BE2C (cell line): ENCODE measurements around the gene CD63.

Experiments
- DNase-seq: peaks from one replicate; pipeline ENCODE4 v3.0.0-alpha.2; 2020
- H3K27me3 ChIP-seq: fragments of 250-450 bp; sonication (Bioruptor Pico); 2 replicates; pipeline ENCODE4 v1.5.1; 2020; ENCODE audit warnings: mild to moderate bottlenecking
- H3K36me3 ChIP-seq: fragments of 250-450 bp; sonication (Bioruptor Pico); 2 replicates; pipeline ENCODE4 v1.5.1; 2020; ENCODE audit warnings: mild to moderate bottlenecking
- H3K4me1 ChIP-seq: fragments of 250-450 bp; sonication (Bioruptor Pico); 2 replicates; pipeline ENCODE4 v1.5.1; 2020
- H3K4me3 ChIP-seq: 2 replicates; pipeline ENCODE4 v1.5.1; 2011; ENCODE audit warnings: low read depth, low read length
- H3K9me3 ChIP-seq: fragments of 250-450 bp; sonication (Bioruptor Pico); 2 replicates; pipeline ENCODE4 v1.5.1; 2020
- TF ChIP-seq, protein P1 (sequence below): IDR thresholded peaks from 2 replicates; pipeline ENCODE4 v1.5.1; 2012; ENCODE audit warnings: mild to moderate bottlenecking, low read depth, low read length

Gene CD63

DNA sequence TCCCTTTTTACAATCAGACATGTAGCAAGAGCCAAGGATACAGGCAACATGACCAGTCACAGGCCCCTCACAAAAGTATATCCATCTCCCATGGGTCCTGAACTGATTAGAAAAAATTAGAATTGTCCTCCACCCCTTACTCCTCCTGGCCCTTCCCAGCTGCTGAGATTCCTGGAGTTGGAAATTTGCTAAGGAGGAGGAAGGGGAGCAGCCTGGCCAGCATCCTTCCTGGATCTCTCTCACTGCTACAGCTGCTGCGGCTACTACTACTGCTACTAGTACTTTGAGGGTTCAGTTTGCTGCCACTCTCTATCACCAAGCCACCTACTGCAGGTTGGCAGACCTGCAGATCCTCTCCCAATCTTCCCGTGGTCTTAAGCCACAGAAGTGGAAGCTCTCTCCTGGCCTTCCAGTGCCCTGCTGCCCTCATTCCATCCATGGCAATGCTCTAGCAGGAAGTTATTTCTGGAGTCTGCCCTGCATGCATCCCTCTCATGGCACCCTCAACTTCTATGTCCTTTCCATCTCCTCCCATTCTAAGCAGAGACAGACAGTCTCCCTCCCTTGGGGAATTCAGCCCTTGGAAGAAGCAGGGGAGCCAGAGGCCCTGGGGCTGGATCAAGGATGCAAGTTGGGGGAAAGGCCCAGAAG lies 22.1 kb downstream of the CD63 start:
- peak overlapping the region; percentile 48 for H3K4me3 ChIP-seq
- H3K36me3 ChIP-seq: no peaks in the 10 kb centered on the region
- no peaks in the 10 kb centered on the region for H3K9me3 ChIP-seq
- no peaks in the 10 kb centered on the region for H3K4me1 ChIP-seq
- peaks cover 50% of the 10 kb centered on the region for H3K27me3 ChIP-seq
- no peak for DNase-seq
- TF ChIP-seq, protein P1, sequence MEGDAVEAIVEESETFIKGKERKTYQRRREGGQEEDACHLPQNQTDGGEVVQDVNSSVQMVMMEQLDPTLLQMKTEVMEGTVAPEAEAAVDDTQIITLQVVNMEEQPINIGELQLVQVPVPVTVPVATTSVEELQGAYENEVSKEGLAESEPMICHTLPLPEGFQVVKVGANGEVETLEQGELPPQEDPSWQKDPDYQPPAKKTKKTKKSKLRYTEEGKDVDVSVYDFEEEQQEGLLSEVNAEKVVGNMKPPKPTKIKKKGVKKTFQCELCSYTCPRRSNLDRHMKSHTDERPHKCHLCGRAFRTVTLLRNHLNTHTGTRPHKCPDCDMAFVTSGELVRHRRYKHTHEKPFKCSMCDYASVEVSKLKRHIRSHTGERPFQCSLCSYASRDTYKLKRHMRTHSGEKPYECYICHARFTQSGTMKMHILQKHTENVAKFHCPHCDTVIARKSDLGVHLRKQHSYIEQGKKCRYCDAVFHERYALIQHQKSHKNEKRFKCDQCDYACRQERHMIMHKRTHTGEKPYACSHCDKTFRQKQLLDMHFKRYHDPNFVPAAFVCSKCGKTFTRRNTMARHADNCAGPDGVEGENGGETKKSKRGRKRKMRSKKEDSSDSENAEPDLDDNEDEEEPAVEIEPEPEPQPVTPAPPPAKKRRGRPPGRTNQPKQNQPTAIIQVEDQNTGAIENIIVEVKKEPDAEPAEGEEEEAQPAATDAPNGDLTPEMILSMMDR: no peak

DNA sequence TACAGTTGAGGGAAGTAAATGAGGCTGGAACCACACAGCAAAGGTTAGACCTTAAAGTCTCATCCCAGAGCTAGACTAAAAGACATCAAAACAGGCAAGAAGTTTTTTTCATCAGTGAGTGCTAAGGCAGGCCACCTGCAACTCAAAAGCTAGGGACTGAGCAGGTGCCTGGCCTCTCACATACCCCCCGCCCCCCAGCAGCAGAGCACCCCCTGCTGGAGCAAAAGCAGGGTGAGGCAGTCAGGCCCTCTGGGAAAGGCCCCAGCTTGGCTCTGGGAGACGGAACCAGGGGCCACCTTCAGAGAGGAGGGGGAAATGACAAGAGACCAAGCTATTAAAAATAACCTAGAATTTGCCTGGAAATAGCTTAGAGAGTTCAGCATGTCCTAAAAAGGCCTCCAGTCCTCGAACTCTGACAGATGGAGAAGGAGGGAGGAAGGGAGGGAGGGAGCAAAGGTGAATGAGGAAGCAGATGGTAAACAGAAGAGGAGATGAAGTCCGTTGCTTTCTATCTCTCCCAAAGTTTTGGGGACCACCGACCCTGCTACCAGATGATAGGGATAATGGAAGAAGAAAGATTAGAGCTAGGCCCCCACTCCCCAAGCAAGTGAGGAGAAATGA lies 22.9 kb downstream of the CD63 start:
- no peaks in the 10 kb centered on the region for H3K4me1 ChIP-seq
- no peak for DNase-seq
- no peak overlapping the region for H3K4me3 ChIP-seq

DNA sequence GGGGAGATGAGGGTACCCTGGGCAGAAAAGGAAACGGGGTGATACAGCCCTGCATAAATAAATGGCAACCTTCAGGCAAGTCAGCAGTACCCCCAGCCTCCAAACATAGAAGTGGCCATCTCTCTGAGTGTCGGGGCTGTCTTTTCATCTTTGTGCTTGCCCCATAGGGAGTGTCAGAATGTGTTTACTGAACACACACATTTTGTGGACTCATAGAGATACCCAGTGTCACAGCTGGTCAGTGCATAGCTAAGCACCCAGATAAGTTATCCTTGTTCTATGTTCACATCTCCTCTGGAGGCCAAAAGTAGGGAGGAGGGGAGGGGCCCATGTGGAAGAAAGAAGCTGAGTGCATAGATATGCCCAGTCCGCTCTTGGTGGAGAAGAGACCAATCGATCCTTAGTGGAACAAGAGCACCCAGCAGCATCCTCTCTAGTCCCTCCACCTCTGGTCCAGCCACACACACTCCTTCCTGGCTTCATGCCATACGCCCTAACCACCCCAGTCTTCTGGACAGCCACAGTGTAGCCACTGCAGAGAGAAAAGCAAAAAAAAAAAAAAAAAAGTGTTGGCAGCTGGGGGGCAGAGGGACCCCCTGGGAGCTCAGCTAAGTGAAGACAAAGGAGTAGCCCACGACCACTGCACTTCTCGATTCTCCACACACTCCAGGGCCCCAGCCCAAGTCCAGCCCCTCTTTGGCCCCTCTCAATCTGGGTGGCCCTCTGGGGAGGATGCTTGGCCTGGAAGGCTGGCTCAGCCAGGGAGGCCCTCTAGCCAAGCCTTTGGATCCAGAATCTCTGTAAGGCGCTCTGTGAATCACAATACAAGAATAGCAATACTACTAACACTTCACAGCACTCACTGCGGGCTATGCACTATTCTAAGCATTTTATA lies 23.7 kb downstream of the CD63 start:
- no peak for DNase-seq
- H3K27me3 ChIP-seq: peaks cover 37% of the 10 kb centered on the region
- H3K4me3 ChIP-seq: no peak overlapping the region
- H3K36me3 ChIP-seq: no peaks in the 10 kb centered on the region
- no peaks in the 10 kb centered on the region for H3K4me1 ChIP-seq
- H3K9me3 ChIP-seq: no peaks in the 10 kb centered on the region
- TF ChIP-seq, protein P1: no peak

More for the DNA sequence above, 22.9 kb downstream of the CD63 start:
- Histone ChIP-seq H3K27me3 (peaks cover 45% of the 10 kb centered on the region), H3K36me3 (no peaks in the 10 kb centered on the region), H3K9me3 (no peaks in the 10 kb centered on the region)
- TF ChIP-seq, protein P1: peak; percentile 38

DNA sequence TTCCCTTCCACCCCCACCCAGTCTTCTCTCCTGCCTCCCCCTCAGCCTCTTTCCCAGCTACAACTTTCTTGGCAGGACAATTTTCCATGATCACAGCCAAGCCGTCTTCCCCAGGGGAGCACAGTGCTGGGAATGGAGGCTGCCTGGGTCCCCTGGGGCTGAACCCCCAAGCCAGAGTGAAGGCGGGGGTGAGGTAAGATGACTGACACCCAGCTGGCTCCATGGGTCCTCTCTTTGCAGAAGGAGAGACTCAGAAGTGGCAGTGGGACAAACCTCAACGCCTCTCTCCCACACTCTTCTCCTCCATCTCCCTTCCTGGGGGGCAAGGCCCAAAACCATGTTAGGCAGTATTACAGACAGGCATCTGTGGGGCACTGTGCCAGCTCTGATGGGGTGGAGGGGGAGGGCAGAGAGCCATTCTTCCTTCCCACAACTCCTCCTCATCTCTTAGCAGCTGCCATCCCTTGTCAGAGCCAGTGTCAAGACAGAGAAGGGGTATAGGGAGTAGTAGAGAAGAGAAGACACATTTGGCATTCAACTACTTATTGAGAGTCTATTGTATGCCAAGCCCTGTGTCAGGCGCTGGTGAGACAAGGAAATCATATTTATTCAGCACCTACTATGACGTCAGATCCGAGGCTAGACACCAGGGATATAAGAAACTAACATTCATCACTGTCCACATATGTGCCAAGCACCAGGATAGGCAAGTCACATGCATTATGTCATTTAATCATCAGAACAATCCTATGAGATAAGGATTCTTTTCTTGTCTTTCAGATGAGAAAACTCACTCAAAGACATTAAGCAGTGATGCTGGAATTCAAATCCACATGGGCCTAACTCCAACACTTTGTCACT lies 24.7 kb downstream of the CD63 start:
- no peak overlapping the region for H3K4me3 ChIP-seq
- H3K4me1 ChIP-seq: no peaks in the 10 kb centered on the region
- no peaks in the 10 kb centered on the region for H3K9me3 ChIP-seq
- no peaks in the 10 kb centered on the region for H3K36me3 ChIP-seq
- no peak for DNase-seq
- peaks cover 28% of the 10 kb centered on the region for H3K27me3 ChIP-seq
- TF ChIP-seq, protein P1: no peak

DNA sequence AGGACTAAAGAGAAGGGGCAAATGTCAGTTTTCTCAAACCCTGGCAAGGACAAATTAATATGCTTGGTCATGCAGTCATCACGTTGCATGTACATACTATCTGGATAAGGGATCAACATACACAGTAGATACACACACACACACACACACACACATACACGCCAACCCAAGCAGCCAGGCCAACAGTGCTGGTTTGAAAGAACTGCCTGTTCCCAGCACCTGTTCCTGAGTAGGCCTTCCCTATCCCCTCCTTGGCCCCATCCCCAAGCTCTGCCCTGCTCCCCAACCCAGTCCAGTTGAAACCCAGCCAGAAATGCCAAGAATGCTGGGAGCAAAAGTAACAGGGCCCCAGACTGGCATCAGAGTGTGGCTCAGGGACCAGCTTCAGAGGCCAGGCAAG lies 25.5 kb downstream of the CD63 start:
- Histone ChIP-seq H3K4me1 (no peaks in the 10 kb centered on the region), H3K36me3 (no peaks in the 10 kb centered on the region), H3K27me3 (peaks cover 22% of the 10 kb centered on the region), H3K9me3 (no peaks in the 10 kb centered on the region), H3K4me3 (no peak overlapping the region)
- no peak for DNase-seq
- TF ChIP-seq, protein P1: no peak
